DOHH2 (cell line): Measurements from ENCODE around the gene RNU5B-1.
A peak's percentile ranks its signal among the peaks of the same experiment; 100 is the strongest.

Experiments
- H3F3A ChIP-seq: fragments of 200-600 bp; sonication (generic), shearing (Covaris generic); 2 replicates; pipeline ENCODE4 v1.6.0; 2016; ENCODE audit warnings: antibody characterized with exemption, mild to moderate bottlenecking; ENCODE audit not compliant: control insufficient read depth, insufficient read depth
- H3K27ac ChIP-seq: fragments of 200-600 bp; sonication (generic); 2 replicates; pipeline ENCODE4 v1.5.1; 2014; ENCODE audit warnings: low read depth, mild to moderate bottlenecking, low read length, moderate library complexity
- H3K27me3 ChIP-seq: fragments of 200-600 bp; sonication (generic); 2 replicates; pipeline ENCODE4 v1.6.1; 2014; ENCODE audit warnings: mild to moderate bottlenecking, low read length, mixed read lengths; ENCODE audit not compliant: control insufficient read depth
- H3K36me3 ChIP-seq: fragments of 200-600 bp; sonication (generic); 2 replicates; pipeline ENCODE4 v1.6.1; 2014; ENCODE audit warnings: mild to moderate bottlenecking, low read length, moderate library complexity, mixed read lengths; ENCODE audit not compliant: control insufficient read depth
- H3K4me1 ChIP-seq: fragments of 200-600 bp; sonication (generic); 2 replicates; pipeline ENCODE4 v1.6.1; 2014; ENCODE audit warnings: mild to moderate bottlenecking, low read length, mixed read lengths; ENCODE audit not compliant: control insufficient read depth
- H3K4me2 ChIP-seq: fragments of 200-600 bp; sonication (generic); 2 replicates; pipeline ENCODE4 v1.6.0; 2014; ENCODE audit warnings: mild to moderate bottlenecking, low read length, moderate library complexity
- H3K4me3 ChIP-seq: fragments of 200-600 bp; sonication (generic); 2 replicates; pipeline ENCODE4 v1.5.1; 2014; ENCODE audit warnings: mild to moderate bottlenecking, low read length, mixed read lengths
- H3K79me2 ChIP-seq: fragments of 200-600 bp; sonication (generic); 2 replicates; pipeline ENCODE4 v1.6.1; 2014; ENCODE audit warnings: mild to moderate bottlenecking, low read length, mixed read lengths; ENCODE audit not compliant: control insufficient read depth
- H3K9me2 ChIP-seq: fragments of 200-600 bp; sonication (generic); replicated peaks from 2 replicates; pipeline ENCODE4 v1.6.1; 2014; ENCODE audit warnings: mild to moderate bottlenecking, low read length, mixed read lengths; ENCODE audit not compliant: control insufficient read depth
- H3K9me3 ChIP-seq: fragments of 200-600 bp; sonication (generic); 2 replicates; pipeline ENCODE4 v1.6.1; 2014; ENCODE audit warnings: antibody characterized with exemption, low read length, mixed read lengths; ENCODE audit not compliant: control insufficient read depth, insufficient read depth
- H4K20me1 ChIP-seq: fragments of 200-600 bp; sonication (generic); 2 replicates; pipeline ENCODE4 v1.6.0; 2014; ENCODE audit warnings: low read depth, mild to moderate bottlenecking, antibody characterized with exemption, low read length, moderate library complexity; ENCODE audit not compliant: control insufficient read depth, insufficient read depth
- EZH2phosphoT487 ChIP-seq: fragments of 200-600 bp; sonication (generic); IDR thresholded peaks from 2 replicates; pipeline ENCODE4 v1.6.1; 2017; ENCODE audit warnings: borderline replicate concordance, mild to moderate bottlenecking, antibody characterized with exemption, low read length, moderate library complexity, mixed read lengths
- TF ChIP-seq, protein P1 (sequence below): fragments of 200-600 bp; sonication (generic); IDR thresholded peaks from one replicate; pipeline ENCODE4 v1.5.1; 2014; ENCODE audit warnings: antibody characterized with exemption, mild to moderate bottlenecking, low read depth, low read length; ENCODE audit not compliant: poor library complexity, severe bottlenecking

RNU5B-1 gene

DNA sequence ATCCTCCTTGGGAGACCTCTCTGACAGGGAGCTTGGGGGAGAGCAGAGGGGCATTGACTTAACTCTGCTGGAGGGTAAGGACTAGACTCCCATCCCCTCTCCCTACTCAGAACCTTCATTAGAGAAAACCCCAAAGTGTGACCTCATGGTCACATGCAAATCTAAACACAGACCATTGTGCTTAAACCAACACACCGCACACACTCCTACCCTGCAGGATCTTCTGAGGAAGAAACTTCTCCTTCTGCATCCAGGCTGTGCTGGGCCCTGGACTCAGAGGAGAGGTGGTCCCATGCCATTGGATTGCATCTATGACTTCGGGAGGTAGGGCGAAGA, 17.0 kb upstream of the RNU5B-1 start:
- H3K4me1 ChIP-seq = peaks cover 36% of the 10 kb centered on the region
- H3K4me2 ChIP-seq = peak overlapping the region; percentile 85
- peak overlapping the region; percentile 82 for H3K4me3 ChIP-seq
- H4K20me1 ChIP-seq = no peaks in the 10 kb centered on the region
- no peaks in the 10 kb centered on the region for H3K9me3 ChIP-seq
- TF ChIP-seq, protein P1, sequence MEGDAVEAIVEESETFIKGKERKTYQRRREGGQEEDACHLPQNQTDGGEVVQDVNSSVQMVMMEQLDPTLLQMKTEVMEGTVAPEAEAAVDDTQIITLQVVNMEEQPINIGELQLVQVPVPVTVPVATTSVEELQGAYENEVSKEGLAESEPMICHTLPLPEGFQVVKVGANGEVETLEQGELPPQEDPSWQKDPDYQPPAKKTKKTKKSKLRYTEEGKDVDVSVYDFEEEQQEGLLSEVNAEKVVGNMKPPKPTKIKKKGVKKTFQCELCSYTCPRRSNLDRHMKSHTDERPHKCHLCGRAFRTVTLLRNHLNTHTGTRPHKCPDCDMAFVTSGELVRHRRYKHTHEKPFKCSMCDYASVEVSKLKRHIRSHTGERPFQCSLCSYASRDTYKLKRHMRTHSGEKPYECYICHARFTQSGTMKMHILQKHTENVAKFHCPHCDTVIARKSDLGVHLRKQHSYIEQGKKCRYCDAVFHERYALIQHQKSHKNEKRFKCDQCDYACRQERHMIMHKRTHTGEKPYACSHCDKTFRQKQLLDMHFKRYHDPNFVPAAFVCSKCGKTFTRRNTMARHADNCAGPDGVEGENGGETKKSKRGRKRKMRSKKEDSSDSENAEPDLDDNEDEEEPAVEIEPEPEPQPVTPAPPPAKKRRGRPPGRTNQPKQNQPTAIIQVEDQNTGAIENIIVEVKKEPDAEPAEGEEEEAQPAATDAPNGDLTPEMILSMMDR = no peak
- TF ChIP-seq EZH2phosphoT487 = no peak
- peaks cover 17% of the 10 kb centered on the region for H3K79me2 ChIP-seq
- no peaks in the 10 kb centered on the region; the same call in 1 of the 2 replicates for H3K36me3 ChIP-seq
- H3K9me2 ChIP-seq = no peaks in the 10 kb centered on the region
- H3K27ac ChIP-seq = peak overlapping the region; percentile 23; the same call in 1 of the 2 replicates
- H3K27me3 ChIP-seq = no peaks in the 10 kb centered on the region
- 0 out of 2 replicates have a peak, but pooled peaks cover 7% of the 10 kb centered on the region for H3F3A ChIP-seq

DNA sequence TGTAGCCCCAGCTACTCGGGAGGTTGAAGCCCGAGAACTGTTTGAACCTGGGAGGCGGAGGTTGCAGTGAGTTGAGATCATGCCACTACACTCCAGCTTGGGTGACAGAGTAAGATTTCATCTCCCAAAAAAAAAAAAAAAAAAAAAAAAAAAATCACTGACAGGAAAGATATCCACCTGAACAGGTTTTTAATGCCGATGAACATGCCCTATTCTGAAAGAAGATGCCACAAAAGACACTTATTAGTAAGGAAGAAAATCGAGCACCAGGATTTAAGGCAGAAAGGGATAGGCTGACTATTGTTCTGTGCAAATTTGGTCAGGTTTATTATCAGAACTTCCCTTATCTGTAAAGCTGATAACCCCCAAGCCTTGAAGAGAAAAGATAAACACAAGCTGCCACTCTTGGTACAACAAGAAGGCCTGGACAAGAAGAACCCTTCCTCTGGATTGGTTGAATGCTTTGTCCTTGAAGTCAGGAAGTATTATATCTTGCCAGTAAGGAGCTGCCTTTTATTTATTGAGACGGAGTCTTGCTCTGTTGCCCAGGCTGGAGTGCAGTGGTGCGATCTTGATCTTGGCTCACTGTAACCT, 15.1 kb upstream of the RNU5B-1 start:
- H3K9me3 ChIP-seq = no peaks in the 10 kb centered on the region
- no peak overlapping the region for H3K4me3 ChIP-seq
- H4K20me1 ChIP-seq = no peaks in the 10 kb centered on the region
- 0 out of 2 replicates have a peak, but pooled peaks cover 13% of the 10 kb centered on the region for H3F3A ChIP-seq
- H3K79me2 ChIP-seq = peaks cover 15% of the 10 kb centered on the region
- H3K4me1 ChIP-seq = peaks cover 44% of the 10 kb centered on the region
- no peaks in the 10 kb centered on the region for H3K36me3 ChIP-seq
- no peak overlapping the region for H3K27ac ChIP-seq
- TF ChIP-seq EZH2phosphoT487 = no peak
- TF ChIP-seq, protein P1 = no peak
- H3K9me2 ChIP-seq = no peaks in the 10 kb centered on the region
- H3K27me3 ChIP-seq = no peaks in the 10 kb centered on the region
- no peak overlapping the region for H3K4me2 ChIP-seq

DNA sequence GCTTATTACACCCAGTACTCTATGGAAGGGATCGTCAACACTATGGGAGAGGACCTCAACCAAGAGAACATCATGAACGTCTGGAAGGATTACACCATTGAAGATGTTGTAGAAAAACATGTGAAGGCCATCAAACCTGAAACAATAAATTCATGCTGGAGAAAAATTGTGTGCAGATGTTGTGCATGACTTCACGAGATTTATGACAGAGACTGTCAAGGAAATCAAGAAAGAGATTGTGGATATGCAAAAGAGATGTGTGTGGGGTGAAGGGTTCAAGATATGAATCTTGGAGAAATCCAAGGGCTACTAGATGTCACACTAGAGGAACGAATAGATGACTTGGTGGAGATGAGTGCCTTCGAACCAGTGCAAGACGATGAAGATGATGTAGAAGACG, 14.2 kb upstream of the RNU5B-1 start:
- Histone ChIP-seq H4K20me1 (no peaks in the 10 kb centered on the region), H3K27ac (no peak overlapping the region), H3K9me3 (no peaks in the 10 kb centered on the region), H3K4me3 (no peak overlapping the region), H3K9me2 (no peaks in the 10 kb centered on the region), H3K27me3 (no peaks in the 10 kb centered on the region), H3F3A (0 out of 2 replicates have a peak, but pooled peaks cover 16% of the 10 kb centered on the region), H3K4me2 (no peak overlapping the region), H3K36me3 (no peaks in the 10 kb centered on the region), H3K4me1 (peaks cover 47% of the 10 kb centered on the region), H3K79me2 (peaks cover 11% of the 10 kb centered on the region)
- no peak for TF ChIP-seq EZH2phosphoT487
- TF ChIP-seq, protein P1 = no peak
